Right lobe of liver (tissue), 4 donors: ENCODE measurements around the gene LIN7B.

Experiments
- POLR2A ChIP-seq: fragments of 450-650 bp; IDR thresholded peaks from one replicate; pipeline ENCODE4 v1.6.1; 2017; ENCODE audit warnings: antibody characterized with exemption, mild to moderate bottlenecking
- TF ChIP-seq, protein P1 (sequence below), 4 donors: fragments of 200-600 bp in 3 of 4; fragments of 450-650 bp in 1 of 4; IDR thresholded peaks; one replicate each; pipeline versions ENCODE4 v1.5.1 to v1.8.0; 2016 to 2022; ENCODE audit warnings: antibody characterized with exemption in 4 of 4, mild to moderate bottlenecking in 2 of 4
- donor health status: DM: no; HTN: no; CAD: no.
- donor health status: DM: no; HTN: no; CAD: no.
- donor health status: DM: no; HTN: yes; CAD: no.

DNA sequence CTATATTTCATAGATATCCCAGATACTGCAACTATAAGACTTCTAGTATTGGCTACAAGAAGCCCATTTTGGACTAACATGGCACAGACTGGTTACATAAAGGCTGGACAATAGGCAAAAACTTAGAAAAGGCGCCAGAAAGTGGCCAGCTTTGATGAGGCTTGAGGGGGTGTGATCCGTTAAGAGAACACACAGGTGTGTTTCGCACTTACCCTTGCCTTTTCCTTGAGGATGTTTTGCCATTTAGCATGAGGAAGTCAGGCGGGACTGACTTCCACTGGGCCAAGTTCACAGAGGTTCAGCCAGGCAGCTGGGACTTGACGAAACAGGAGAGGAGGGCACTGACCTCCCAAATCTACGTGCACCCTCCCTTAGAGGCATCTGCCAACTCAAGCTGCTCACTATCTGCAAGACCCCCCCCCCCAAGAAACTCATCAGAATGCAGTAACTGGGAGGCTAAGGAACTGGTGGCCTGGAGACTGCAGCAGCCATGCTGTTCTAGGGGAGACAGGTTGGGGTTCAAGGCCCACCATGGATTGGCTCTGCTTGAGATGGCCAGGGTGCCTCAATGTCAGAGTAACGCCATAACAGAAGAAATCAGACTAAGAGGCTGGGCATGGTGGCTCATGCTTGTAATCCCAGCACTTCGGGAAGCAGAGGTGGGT is 4.5 kb upstream of the LIN7B start:
- TF ChIP-seq, protein P1, sequence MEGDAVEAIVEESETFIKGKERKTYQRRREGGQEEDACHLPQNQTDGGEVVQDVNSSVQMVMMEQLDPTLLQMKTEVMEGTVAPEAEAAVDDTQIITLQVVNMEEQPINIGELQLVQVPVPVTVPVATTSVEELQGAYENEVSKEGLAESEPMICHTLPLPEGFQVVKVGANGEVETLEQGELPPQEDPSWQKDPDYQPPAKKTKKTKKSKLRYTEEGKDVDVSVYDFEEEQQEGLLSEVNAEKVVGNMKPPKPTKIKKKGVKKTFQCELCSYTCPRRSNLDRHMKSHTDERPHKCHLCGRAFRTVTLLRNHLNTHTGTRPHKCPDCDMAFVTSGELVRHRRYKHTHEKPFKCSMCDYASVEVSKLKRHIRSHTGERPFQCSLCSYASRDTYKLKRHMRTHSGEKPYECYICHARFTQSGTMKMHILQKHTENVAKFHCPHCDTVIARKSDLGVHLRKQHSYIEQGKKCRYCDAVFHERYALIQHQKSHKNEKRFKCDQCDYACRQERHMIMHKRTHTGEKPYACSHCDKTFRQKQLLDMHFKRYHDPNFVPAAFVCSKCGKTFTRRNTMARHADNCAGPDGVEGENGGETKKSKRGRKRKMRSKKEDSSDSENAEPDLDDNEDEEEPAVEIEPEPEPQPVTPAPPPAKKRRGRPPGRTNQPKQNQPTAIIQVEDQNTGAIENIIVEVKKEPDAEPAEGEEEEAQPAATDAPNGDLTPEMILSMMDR (IDR thresholded peaks at IDR 0.05), result no peak
- no peak for TF ChIP-seq POLR2A
